Upper lobe of left lung (tissue), 6 donors: ENCODE measurements around the gene IZUMO1. TPM values are rescaled to one million over a fixed set of nuclear protein-coding genes. Genes with fewer than 3 reads are reported as not detected.
"Not testable (repeated sequence)": the region's sequence is repeated elsewhere in the genome, so short reads cannot be mapped to it uniquely, and the experiment has no call there.

Source experiments
- ATAC-seq, 2 donors: fragments of 200-7000 bp; cut with Tn5 transposase; one replicate each; pipeline ENCODE4 v1.9.1; 2022; ENCODE audit warnings: mild to moderate bottlenecking in 2 of 2, moderate library complexity in 2 of 2; ENCODE audit not compliant: low FRiP score in 2 of 2
- DNase-seq, 2 donors: peaks; one replicate each; pipeline ENCODE4 v3.0.0-alpha.2; 2019 to 2020
- H3K27ac ChIP-seq, 4 donors: fragments of 200-600 bp; sonication (generic); one replicate each; pipeline ENCODE4 v1.5.1; 2016 to 2019
- H3K27me3 ChIP-seq, 4 donors: fragments of 200-600 bp; sonication (generic); one replicate each; pipeline ENCODE4 v1.5.1; 2017 to 2019
- H3K36me3 ChIP-seq, 4 donors: fragments of 200-600 bp; sonication (generic); one replicate each; pipeline ENCODE4 v1.5.1; 2016 to 2019
- H3K4me1 ChIP-seq, 4 donors: fragments of 200-600 bp; sonication (generic); one replicate each; pipeline ENCODE4 v1.5.1; 2018 to 2019
- H3K4me3 ChIP-seq, 4 donors: fragments of 200-600 bp; sonication (generic); one replicate each; pipeline ENCODE4 v1.5.1; 2017 to 2019; ENCODE audit warnings: mild to moderate bottlenecking in 2 of 4, moderate library complexity in 1 of 4
- H3K9me3 ChIP-seq, 4 donors: fragments of 200-600 bp; sonication (generic); one replicate each; pipeline ENCODE4 v1.5.1; 2018 to 2019
- EP300 ChIP-seq, 4 donors: sonication (generic); formaldehyde crosslinking; IDR thresholded peaks; one replicate each; pipeline ENCODE4 v1.5.1; 2017; ENCODE audit warnings: antibody characterized with exemption in 4 of 4, control low read depth in 2 of 4
- POLR2A ChIP-seq, 4 donors: fragments of 450-650 bp; IDR thresholded peaks; one replicate each; pipeline ENCODE4 v1.5.1; 2016 to 2017; ENCODE audit warnings: antibody characterized with exemption in 4 of 4, mild to moderate bottlenecking in 2 of 4
- POLR2AphosphoS5 ChIP-seq, 2 donors: sonication (generic); formaldehyde crosslinking; IDR thresholded peaks; one replicate each; pipeline ENCODE4 v1.5.1; 2017; ENCODE audit warnings: antibody characterized with exemption in 2 of 2
- WGBS, 2 donors: methylation state at CpG; one replicate each; pipeline ENCODE4 v1.1.5; 2017 to 2018; 5-methylcytosine and 5-hydroxymethylcytosine counted together
- small RNA-seq, 4 donors: library from RNA; depleted of rRNA; stranded (forward); fragments of <200 nt; gene quantifications; one replicate each; pipeline ENCODE3, GENCODE V24; 2016
- total RNA-seq, 6 donors: library from RNA; depleted of rRNA in 4 of 6; stranded (reverse); fragments of >200 nt in 4 of 6; gene quantifications; one replicate each; pipeline versions ENCODE4 v1.1.0 to v1.2.1, GENCODE V29; 2016 to 2021
- donor health status: DM: no; HTN: no; CAD: no; lungs with moderate emphysema.
- donor health status: DM: no; HTN: yes; CAD: no; lungs with severe emphysema.

The IZUMO1 gene
- total RNA-seq, 6 donors from 2014 or later = 1.4 to 4.2 (median 2.5) TPM; not detected in 1

- H3K36me3 ChIP-seq = no peaks in the 10 kb centered on the region
- ATAC-seq (peak; percentile 35 to 42), DNase-seq (no peak)
- H3K27ac ChIP-seq = peak overlapping the region in 3 of 4 donors; percentile 57 to 70 (median 68)
- 4 to 7% methylated on average over 24 to 33 of the region's 34 CpGs for WGBS, 2 donors
- H3K4me1 ChIP-seq = peaks cover 9 to 21% (median 14%) of the 10 kb centered on the region in 4 donors
- no peak for TF ChIP-seq POLR2AphosphoS5 (IDR thresholded peaks at IDR 0.05)
- no peaks in the 10 kb centered on the region for H3K9me3 ChIP-seq
- peak overlapping the region in 3 of 4 donors; percentile 31 to 43 (median 38) for H3K4me3 ChIP-seq
- H3K27me3 ChIP-seq = peaks cover 0 to 4% (median 0%) of the 10 kb centered on the region in 4 donors
Measured at GRCh38 chr19:48696353-48697010, 50.2 kb downstream of the IZUMO1 start.

GRCh38 chr19:48695743-48696352, 50.9 kb downstream of the IZUMO1 start, which contains the start of gene FUT2:
Gene FUT2, plus strand, starts transcription at chr19:48695971. Its CDS starts 6,986 bp downstream, at chr19:48702957.
- WGBS, 2 donors = 53 to 58% methylated on average over 13 to 16 of the region's 16 CpGs
- TF ChIP-seq POLR2A (IDR thresholded peaks at IDR 0.05) = peak in 1 of 4 donors; percentile 52
- no peak for TF ChIP-seq EP300 (IDR thresholded peaks at IDR 0.05)

GRCh38 chr19:48693629-48694028, 53.1 kb downstream of the IZUMO1 start:
- H3K4me3 ChIP-seq, H3K27me3 ChIP-seq, DNase-seq, H3K27ac ChIP-seq, H3K9me3 ChIP-seq, H3K36me3 ChIP-seq, ATAC-seq: not testable (repeated sequence)
- 89 to 93% methylated on average over 9 of the region's 9 CpGs for WGBS, 2 donors
- H3K4me1 ChIP-seq = peaks cover 9 to 21% (median 14%) of the 10 kb centered on the region in 4 donors

More at GRCh38 chr19:48695743-48696352, 50.9 kb downstream of the IZUMO1 start, which contains the start of gene FUT2:
- Histone ChIP-seq H3K36me3 (no peaks in the 10 kb centered on the region), H3K4me1 (peaks cover 9 to 21% (median 14%) of the 10 kb centered on the region in 4 donors), H3K27me3 (peaks cover 0 to 4% (median 0%) of the 10 kb centered on the region in 4 donors), H3K4me3 (peak within 1 kb of the TSS in 3 of 4 donors; percentile 31 to 43 (median 38)), H3K9me3 (no peaks in the 10 kb centered on the region), H3K27ac (peak within 1 kb of the TSS in 3 of 4 donors; percentile 57 to 70 (median 68))
- peak in 1 of 2 donors; percentile 72 for DNase-seq
- peak; percentile 20 to 66 for ATAC-seq

Small RNAs within 50 kb of the gene (small RNA-seq; reads per million reads assigned to genes)
- 0 reads per million in 4 donors for gene RNU6-317P

Other genes with a start within 250 kb of the IZUMO1 start
- gene LMTK3, start 235.1 kb downstream of the IZUMO1 start, total RNA-seq = 10 to 100 TPM in 4 of 6 donors, 1 to 10 TPM in 2; 4.9 to 45.1 (median 13.1) TPM
- 10 to 100 TPM; 10.5 to 19.6 (median 15.2) TPM for gene SULT2B1, start 194.7 kb downstream of the IZUMO1 start, total RNA-seq
- under 1 TPM in 1 of 6 donors, not detected in 5; 0.27 TPM for gene SPACA4, start 140.2 kb downstream of the IZUMO1 start, total RNA-seq
- gene FAM83E, start 131.8 kb downstream of the IZUMO1 start, total RNA-seq = 10 to 100 TPM; 24.0 to 87.3 (median 43.3) TPM
- 1,000 to 10,000 TPM in 5 of 6 donors, 100 to 1,000 TPM in 1; 950 to 1,930 (median 1,443) TPM for gene RPL18, start 127.7 kb downstream of the IZUMO1 start, total RNA-seq
- 10 to 100 TPM in 5 of 6 donors, 1 to 10 TPM in 1; 9.1 to 50.3 (median 26.8) TPM for gene SPHK2, start 127.4 kb downstream of the IZUMO1 start, total RNA-seq
- gene DBP, start 109.5 kb downstream of the IZUMO1 start, total RNA-seq = 10 to 100 TPM in 3 of 6 donors, 1 to 10 TPM in 3; 5.2 to 25.4 (median 10.0) TPM
- gene CA11, start 100.7 kb downstream of the IZUMO1 start, total RNA-seq = 1 to 10 TPM; 2.1 to 8.1 (median 5.3) TPM
- gene NTN5, start 73.9 kb downstream of the IZUMO1 start, total RNA-seq = 1 to 10 TPM in 3 of 6 donors, under 1 TPM in 2, not detected in 1; 0.57 to 3.1 (median 1.0) TPM
- gene FUT2, start 50.9 kb downstream of the IZUMO1 start, total RNA-seq = 1 to 10 TPM in 3 of 6 donors, under 1 TPM in 2, not detected in 1; 0.15 to 4.7 (median 1.9) TPM
- 1 to 10 TPM in 5 of 6 donors, not detected in 1; 1.1 to 3.1 (median 1.3) TPM for gene MAMSTR, start 27.2 kb downstream of the IZUMO1 start, total RNA-seq
- gene RASIP1, start 6.3 kb downstream of the IZUMO1 start, total RNA-seq = 10 to 100 TPM; 14.7 to 74.4 (median 26.3) TPM
- gene FUT1, start 5.7 kb upstream of the IZUMO1 start, total RNA-seq = 10 to 100 TPM in 3 of 6 donors, 1 to 10 TPM in 3; 7.2 to 17.4 (median 10.1) TPM
- not detected for gene FGF21, start 8.6 kb upstream of the IZUMO1 start, total RNA-seq
- gene BCAT2, start 64.1 kb upstream of the IZUMO1 start, total RNA-seq = 100 to 1,000 TPM in 1 of 6 donors, 10 to 100 TPM in 5; 50.7 to 221 (median 81.2) TPM
- 10 to 100 TPM; 13.8 to 65.0 (median 28.5) TPM for gene HSD17B14, start 89.6 kb upstream of the IZUMO1 start, total RNA-seq
- 10 to 100 TPM in 5 of 6 donors, 1 to 10 TPM in 1; 6.3 to 34.9 (median 21.2) TPM for gene PLEKHA4, start 121.7 kb upstream of the IZUMO1 start, total RNA-seq
- 100 to 1,000 TPM in 5 of 6 donors, 10 to 100 TPM in 1; 96.2 to 194 (median 114) TPM for gene PPP1R15A, start 125.5 kb upstream of the IZUMO1 start, total RNA-seq
- 1 to 10 TPM in 1 of 6 donors, under 1 TPM in 2, not detected in 3; 0.30 to 4.9 (median 0.86) TPM for gene TULP2, start 151.8 kb upstream of the IZUMO1 start, total RNA-seq
- gene NUCB1, start 153.4 kb upstream of the IZUMO1 start, total RNA-seq = 100 to 1,000 TPM; 278 to 463 (median 341) TPM
- 1 to 10 TPM; 1.9 to 6.3 (median 2.8) TPM for gene DHDH, start 186.8 kb upstream of the IZUMO1 start, total RNA-seq
- 100 to 1,000 TPM in 4 of 6 donors, 10 to 100 TPM in 2; 68.1 to 143 (median 112) TPM for gene BAX, start 208.0 kb upstream of the IZUMO1 start, total RNA-seq
- gene FTL, start 218.4 kb upstream of the IZUMO1 start, total RNA-seq = over 10,000 TPM in 3 of 6 donors, 1,000 to 10,000 TPM in 3; 5,928 to 23,282 (median 11,982) TPM
- gene GYS1, start 246.4 kb upstream of the IZUMO1 start, total RNA-seq = 10 to 100 TPM; 26.4 to 79.6 (median 35.6) TPM
- gene RUVBL2, start 247.0 kb upstream of the IZUMO1 start, total RNA-seq = 100 to 1,000 TPM in 2 of 6 donors, 10 to 100 TPM in 4; 45.7 to 105 (median 70.6) TPM